H1 (cell line): ENCODE data around the gene GDF15. TPM values are rescaled to one million over a fixed set of nuclear protein-coding genes. Genes with fewer than 3 reads are reported as not detected.

Experiments used
- ATF3 ChIP-seq: IDR thresholded peaks from 2 replicates; pipeline ENCODE4 v1.6.1; 2011; ENCODE audit warnings: low read depth, mild to moderate bottlenecking, low read length; ENCODE audit not compliant: insufficient read depth
- CHD7 ChIP-seq: fragments of 300-600 bp; sonication (generic); IDR thresholded peaks from 2 replicates; pipeline ENCODE4 v1.7.1; 2012; ENCODE audit warnings: low read length, moderate library complexity, mild to moderate bottlenecking, inconsistent platforms; ENCODE audit not compliant: insufficient replicate concordance
- EP300 ChIP-seq, 2 experiments: IDR thresholded peaks; 1 replicate in 1 of 2; 2 replicates in 1 of 2; pipeline ENCODE4 v1.6.1; 2011 to 2012; ENCODE audit warnings: low read depth in 2 of 2, low read length in 2 of 2, mild to moderate bottlenecking in 2 of 2, borderline replicate concordance in 1 of 2, inconsistent platforms in 1 of 2, moderate library complexity in 1 of 2
- USF2 ChIP-seq: IDR thresholded peaks from 2 replicates; pipeline ENCODE4 v1.6.1; 2011; ENCODE audit warnings: low read length, improper control_type of control experiment
- polyA plus RNA-seq, 7 experiments: library from polyadenylated mRNA; depleted of rRNA in 3 of 7; stranded (reverse) in 5 of 7; unstranded in 2 of 7; fragments of >200 nt in 5 of 7; fragments of 200-250 nt in 2 of 7; gene quantifications; 1 replicate in 5 of 7; 2 replicates in 1 of 7; 4 replicates in 1 of 7; pipeline versions ENCODE4 v1.2.1 to v1.2.3, GENCODE V29; 2011 to 2013; ENCODE audit warnings: missing spikeins in 2 of 7, mixed read lengths in 2 of 7
- total RNA-seq: library from RNA; stranded (reverse); fragmentation: NEBNext Ultra II Directional; extraction: Animal tissue kit (Norgen Biotek cat#: 25700); gene quantifications from 2 replicates; pipeline ENCODE4 v1.2.1, GENCODE V29; 2021

Gene GDF15
- total and polyA plus RNA-seq, 2 of the 8 experiments (the other 6 are each of a cell fraction or from before 2014, with no cell fraction given), result 4.1 to 8.5 TPM

- no peak for TF ChIP-seq USF2
- TF ChIP-seq CHD7, result no peak
- TF ChIP-seq EP300 (IDR thresholded peaks at IDR 0.05; ENCODE audit: borderline replicate concordance in 1 of 2, low read depth in 2 of 2, low read length in 2 of 2), result no peak
- TF ChIP-seq ATF3, result no peak
Observed at GRCh38 chr19:18435178-18435841, 49.4 kb downstream of the GDF15 start (continued).
